Measurements from ENCODE around the gene ITGAX.

ITGAX gene

DNA sequence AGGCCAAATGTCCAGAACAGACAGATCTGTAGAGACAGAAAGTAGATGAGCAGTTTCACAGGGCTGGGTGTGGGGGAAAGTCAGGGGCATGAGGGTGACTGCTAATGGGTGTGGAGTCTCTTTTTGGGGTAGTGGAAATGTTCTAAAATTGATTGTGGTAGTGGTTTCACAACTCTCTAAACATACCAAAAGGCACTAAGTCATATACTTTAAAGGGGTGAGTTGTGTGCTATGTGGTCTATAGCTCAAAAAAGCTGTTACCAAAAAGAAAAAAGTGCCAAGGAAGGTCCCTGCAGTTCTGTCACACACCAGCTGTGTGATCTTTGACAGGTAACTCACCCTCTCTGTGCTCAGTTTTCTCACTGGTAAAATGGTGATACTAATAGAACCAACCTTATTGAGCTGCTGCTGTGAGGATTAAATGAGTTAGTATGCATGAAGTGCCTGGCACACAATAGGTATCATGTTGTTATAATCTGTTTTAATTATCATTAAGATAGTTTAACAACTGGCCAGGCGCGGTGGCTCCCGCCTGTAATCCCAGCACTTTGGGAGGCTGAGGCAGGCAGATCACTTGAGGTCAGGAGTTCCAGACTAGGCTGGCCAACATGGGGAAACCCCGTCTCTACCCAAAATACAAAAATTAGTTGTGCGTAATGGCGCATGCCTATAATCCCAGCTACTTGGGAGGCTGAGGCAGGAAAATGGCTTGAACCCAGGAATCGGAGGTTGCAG lies 10.3 kb downstream of the ITGAX start:
- DNase-seq (ENCODE audit: low read depth) = no peak
- TF ChIP-seq, protein P1, sequence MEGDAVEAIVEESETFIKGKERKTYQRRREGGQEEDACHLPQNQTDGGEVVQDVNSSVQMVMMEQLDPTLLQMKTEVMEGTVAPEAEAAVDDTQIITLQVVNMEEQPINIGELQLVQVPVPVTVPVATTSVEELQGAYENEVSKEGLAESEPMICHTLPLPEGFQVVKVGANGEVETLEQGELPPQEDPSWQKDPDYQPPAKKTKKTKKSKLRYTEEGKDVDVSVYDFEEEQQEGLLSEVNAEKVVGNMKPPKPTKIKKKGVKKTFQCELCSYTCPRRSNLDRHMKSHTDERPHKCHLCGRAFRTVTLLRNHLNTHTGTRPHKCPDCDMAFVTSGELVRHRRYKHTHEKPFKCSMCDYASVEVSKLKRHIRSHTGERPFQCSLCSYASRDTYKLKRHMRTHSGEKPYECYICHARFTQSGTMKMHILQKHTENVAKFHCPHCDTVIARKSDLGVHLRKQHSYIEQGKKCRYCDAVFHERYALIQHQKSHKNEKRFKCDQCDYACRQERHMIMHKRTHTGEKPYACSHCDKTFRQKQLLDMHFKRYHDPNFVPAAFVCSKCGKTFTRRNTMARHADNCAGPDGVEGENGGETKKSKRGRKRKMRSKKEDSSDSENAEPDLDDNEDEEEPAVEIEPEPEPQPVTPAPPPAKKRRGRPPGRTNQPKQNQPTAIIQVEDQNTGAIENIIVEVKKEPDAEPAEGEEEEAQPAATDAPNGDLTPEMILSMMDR (conservative IDR thresholded peaks at IDR 0.05; ENCODE audit: low read depth, low read length) = no peak

DNA sequence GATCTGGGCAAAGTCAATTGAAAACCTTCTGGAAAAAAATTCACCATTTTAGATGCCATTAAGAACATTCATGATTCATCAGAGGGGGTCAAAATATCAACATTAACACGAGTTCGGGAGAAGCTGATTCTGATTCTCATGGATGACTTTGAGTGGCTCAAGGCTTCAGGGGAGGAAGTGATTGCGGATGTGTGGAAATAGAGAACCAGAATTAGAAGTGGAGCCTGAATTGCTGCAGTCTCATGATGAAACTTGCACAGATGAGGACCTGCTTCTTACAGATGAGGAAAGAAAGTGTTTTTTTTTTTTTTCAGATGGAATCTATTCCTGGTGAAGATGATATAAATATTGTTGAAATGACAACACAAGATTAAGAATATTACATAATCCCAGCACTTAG lies 12.9 kb downstream of the ITGAX start:
- DNase-seq (ENCODE audit: low read depth) = no peak
- TF ChIP-seq, protein P1 (conservative IDR thresholded peaks at IDR 0.05; ENCODE audit: low read depth, low read length) = no peak
- H3K4me3 ChIP-seq (ENCODE audit: low read length) = no peak overlapping the region

More for the DNA sequence above, 10.3 kb downstream of the ITGAX start:
- no peak overlapping the region for H3K4me3 ChIP-seq (ENCODE audit: low read length)

DNA sequence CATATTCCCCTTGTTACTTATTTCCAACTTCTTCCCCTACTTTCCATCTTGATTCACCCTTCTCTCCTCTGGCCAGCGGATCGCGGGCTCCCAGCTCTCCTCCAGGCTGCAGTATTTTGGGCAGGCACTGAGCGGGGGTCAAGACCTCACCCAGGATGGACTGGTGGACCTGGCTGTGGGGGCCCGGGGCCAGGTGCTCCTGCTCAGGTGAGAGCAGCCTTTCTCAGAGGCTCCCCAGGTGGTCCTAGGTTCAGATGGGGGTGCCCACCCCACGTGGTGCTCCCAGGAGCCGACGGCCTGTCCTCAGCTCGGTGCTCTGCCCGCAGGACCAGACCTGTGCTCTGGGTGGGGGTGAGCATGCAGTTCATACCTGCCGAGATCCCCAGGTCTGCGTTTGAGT lies 16.0 kb downstream of the ITGAX start:
- H3K4me3 ChIP-seq (ENCODE audit: low read length) = no peak overlapping the region
- TF ChIP-seq, protein P1 (conservative IDR thresholded peaks at IDR 0.05; ENCODE audit: low read depth, low read length) = no peak
- no peak for DNase-seq (ENCODE audit: low read depth)

DNA sequence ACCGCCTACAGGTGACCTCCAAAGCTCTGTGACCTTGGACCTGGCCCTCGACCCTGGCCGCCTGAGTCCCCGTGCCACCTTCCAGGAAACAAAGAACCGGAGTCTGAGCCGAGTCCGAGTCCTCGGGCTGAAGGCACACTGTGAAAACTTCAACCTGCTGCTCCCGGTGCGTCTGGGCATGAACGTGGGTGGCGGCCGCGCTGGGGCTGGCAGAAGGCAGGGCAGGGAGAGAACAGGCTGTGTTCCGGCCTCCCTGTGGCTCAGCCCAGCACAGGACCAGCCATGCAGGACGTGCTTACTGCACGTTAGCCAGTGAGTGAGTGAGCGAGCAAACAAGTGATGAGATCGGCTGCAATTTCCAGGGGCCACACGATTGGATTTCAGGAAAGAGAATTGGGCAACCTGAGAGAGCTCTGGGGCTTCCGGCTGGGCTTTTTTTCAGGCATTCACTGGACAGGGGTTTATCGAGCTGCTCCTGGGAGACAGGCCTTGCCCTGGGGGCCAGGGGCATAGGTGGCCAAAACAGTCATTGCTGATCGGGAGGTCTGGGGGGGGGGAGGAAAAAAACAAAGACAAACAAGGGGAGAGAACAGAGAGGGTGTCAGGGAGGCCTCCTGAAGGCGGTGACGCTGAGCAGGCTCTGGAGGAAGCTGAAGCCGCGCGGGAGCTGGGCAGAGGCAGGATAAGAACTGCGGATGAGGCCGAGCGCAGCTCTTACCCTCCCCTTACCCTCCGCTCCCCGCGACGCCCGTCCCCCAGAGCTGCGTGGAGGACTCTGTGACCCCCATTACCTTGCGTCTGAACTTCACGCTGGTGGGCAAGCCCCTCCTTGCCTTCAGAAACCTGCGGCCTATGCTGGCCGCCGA lies 16.9 kb downstream of the ITGAX start:
- TF ChIP-seq, protein P1 (conservative IDR thresholded peaks at IDR 0.05; ENCODE audit: low read depth, low read length) = no peak
- DNase-seq (ENCODE audit: low read depth) = no peak
- H3K4me3 ChIP-seq (ENCODE audit: low read length) = no peak overlapping the region

DNA sequence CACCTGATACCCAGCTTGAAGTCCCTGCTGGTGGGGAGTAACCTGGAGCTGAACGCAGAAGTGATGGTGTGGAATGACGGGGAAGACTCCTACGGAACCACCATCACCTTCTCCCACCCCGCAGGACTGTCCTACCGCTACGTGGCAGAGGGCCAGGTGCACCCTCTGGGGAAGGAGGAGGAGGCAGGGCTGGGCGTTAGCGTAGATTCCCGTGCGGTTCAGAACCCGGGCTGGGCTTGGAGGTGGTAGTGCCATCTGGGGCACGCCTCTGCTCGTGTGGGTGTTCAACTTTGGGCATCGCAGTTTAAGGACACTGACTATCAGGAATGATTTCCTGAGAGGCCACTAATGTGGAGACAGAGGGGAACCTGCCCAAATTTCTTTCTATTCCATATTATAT lies 18.3 kb downstream of the ITGAX start:
- DNase-seq (ENCODE audit: low read depth) = no peak
- H3K4me3 ChIP-seq (ENCODE audit: low read length) = no peak overlapping the region
- TF ChIP-seq, protein P1 (conservative IDR thresholded peaks at IDR 0.05; ENCODE audit: low read depth, low read length) = no peak

DNA sequence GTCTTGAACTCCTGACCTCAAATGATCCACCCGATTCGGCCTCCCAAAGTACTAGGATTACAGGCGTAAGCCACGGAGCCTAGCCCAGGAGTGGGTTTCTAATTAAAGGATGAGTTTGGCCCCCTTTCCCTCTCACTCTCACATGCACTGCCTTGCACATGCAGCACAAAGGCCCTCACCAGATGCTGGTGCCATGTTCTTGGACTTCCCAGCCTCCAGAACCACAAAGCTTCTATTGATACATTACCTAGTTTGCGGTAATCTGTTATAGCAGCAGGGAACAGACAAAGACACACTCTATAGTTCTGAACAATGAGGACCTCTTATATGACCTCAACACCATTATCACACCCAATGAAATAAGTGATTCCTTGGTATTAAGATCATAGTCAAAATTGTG lies 20.3 kb downstream of the ITGAX start:
- no peak overlapping the region for H3K4me3 ChIP-seq (ENCODE audit: low read length)
- no peak for DNase-seq (ENCODE audit: low read depth)
- TF ChIP-seq, protein P1 (conservative IDR thresholded peaks at IDR 0.05; ENCODE audit: low read depth, low read length) = no peak

Data from retinal pigment epithelial cell (primary cell).